Measurements from ENCODE around the gene C22orf31.

DNA sequence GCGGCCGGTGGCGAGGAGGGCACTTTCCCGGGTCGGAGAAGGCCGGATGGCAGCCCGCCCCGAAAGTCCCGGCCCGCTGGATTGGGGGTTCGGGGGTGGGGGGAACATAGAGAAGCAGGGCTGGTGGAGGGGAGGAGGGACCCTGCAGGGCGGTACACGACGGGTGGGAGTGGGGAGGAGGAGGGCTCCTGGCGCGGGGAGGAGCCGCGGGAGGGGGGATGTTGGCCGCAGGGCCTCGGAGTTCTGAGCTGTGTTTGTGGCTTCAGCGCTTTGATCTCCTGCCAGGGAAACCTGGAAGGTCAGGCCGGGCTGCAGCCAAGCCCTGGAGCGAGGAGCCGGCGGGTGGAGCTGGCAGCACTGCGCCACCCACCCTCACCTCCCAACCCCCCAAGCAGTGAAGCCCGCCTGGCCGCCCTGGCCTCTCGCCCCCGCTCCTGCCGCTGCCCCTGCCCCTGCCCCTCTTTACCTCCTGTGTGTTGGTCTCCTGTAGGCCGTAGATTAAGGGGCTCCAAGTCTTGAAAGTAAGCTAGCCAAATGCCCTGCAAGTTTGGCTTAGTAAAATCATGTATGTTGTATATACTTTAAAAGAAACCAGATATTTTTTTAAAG is 30.9 kb downstream of the C22orf31 start:
- TF ChIP-seq, protein P1, sequence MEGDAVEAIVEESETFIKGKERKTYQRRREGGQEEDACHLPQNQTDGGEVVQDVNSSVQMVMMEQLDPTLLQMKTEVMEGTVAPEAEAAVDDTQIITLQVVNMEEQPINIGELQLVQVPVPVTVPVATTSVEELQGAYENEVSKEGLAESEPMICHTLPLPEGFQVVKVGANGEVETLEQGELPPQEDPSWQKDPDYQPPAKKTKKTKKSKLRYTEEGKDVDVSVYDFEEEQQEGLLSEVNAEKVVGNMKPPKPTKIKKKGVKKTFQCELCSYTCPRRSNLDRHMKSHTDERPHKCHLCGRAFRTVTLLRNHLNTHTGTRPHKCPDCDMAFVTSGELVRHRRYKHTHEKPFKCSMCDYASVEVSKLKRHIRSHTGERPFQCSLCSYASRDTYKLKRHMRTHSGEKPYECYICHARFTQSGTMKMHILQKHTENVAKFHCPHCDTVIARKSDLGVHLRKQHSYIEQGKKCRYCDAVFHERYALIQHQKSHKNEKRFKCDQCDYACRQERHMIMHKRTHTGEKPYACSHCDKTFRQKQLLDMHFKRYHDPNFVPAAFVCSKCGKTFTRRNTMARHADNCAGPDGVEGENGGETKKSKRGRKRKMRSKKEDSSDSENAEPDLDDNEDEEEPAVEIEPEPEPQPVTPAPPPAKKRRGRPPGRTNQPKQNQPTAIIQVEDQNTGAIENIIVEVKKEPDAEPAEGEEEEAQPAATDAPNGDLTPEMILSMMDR (IDR thresholded peaks at IDR 0.05; ENCODE audit: extremely low read depth in 1 of 2, insufficient read depth in 1 of 2, low read depth in 1 of 2, low read length in 2 of 2), result no peak
- TF ChIP-seq POLR2A (IDR thresholded peaks at IDR 0.05; ENCODE audit: low read depth, low read length) (no peak), MYC (IDR thresholded peaks at IDR 0.05; ENCODE audit: low read depth, low read length) (no peak), POLR2AphosphoS5 (IDR thresholded peaks at IDR 0.05; ENCODE audit: insufficient read depth, low read depth, low read length) (peak; percentile 69), EZH2 (IDR thresholded peaks at IDR 0.05; ENCODE audit: borderline replicate concordance, low read depth, low read length, severe bottlenecking) (no peak)
